HCEC 1CT (cell line): ENCODE results near the gene GNB4.
A peak's percentile ranks its signal among the peaks of the same experiment; 100 is the strongest.

Experiments used
- DNase-seq: peaks from one replicate; pipeline ENCODE4 v3.0.0-alpha.2; 2017

Gene GNB4

DNA sequence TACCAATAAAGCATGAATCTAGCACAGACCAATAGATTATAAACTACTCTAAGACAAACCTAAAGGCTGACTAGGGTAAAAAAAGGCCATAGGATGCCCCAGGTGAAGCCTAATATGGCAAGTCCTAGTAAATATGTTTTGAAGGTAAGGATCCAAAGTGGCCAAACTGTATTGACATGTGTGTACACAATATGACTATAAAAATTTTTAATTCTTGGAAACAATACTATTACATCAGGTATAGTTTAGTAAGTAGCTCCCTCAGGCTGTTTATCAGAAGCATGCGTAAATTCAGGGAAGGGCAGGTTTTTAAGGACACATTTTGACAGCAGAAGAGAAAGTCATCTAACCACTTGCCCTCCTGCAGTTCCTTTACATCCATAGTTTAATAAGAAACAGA, 18.8 kb downstream of the GNB4 start:
- no peak for DNase-seq

GRCh38 chr3:179432021-179432420, 19.2 kb downstream of the GNB4 start:
- no peak for DNase-seq

GRCh38 chr3:179430277-179430870, 20.9 kb downstream of the GNB4 start:
- DNase-seq = no peak

DNA sequence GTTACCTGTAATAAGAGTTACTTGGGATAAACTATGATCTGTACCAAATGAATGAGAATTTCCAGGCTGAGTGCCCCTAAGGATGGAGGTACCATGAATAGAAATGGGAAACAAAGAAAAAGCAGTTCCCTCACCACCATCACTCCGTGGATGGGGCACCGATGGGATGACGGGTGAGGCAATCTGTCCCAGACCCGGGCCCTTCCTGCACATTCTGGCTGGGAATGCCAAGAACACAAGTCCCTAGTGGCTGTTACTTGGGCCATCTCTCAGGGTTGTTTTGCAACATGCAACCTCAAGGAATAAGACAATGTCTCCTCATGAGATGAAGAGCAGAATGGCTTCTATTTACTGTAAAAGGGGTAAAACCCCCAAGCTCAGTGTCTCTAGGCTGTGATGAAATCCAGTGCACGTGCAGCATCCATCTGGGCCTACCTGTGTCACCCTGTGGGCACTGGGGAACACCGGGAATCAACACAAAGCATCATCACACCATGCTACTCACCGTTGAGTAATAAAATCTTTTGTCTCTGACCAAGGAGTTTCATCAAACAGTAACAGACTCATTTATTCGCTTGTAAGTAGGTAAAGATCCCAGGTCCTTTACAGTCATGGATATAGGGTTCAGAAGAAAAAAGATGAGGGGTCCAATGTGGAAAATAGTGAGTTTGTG, 22.3 kb downstream of the GNB4 start:
- DNase-seq = no peak

- no peak for DNase-seq
Measured at GRCh38 chr3:179425075-179425474, 26.2 kb downstream of the GNB4 start.

DNA sequence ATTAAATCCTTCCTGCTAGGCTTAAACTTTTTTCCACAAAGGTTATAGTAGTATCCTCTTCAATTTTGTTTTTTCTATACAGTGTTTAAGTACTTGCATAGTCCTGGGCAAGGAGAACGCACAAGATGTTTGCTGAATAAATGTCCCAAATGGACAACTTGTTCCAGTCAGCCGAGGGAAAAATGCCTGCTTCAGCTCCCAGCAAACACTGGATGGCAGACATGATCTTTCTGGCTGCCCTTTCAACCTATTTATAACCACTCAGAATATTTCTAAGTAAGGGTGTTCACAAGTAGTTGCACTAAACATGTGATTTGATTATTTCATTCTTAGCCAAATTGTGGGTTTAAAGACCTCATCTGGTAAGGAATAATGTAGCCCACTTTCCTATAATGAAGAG, 29.8 kb downstream of the GNB4 start:
- peak; percentile 47 for DNase-seq

DNA sequence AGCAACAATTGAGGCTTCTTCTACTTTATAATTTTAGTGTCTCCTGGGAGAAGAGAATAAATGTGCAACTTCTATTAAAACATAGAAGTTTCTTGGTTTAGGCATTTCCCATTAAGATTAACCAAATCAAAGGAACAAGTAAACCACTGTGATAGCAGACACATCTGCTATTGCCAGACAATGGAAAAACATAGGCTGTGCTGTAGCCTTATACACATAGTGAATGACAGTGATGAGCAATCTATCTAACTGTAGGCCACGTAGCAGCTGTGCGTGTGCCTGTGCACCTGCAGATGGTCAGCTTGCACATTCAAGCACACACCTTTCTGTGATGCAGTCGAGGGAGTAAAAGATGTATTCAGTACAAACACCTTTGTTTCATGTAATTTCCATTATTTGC, 32.7 kb downstream of the GNB4 start:
- no peak for DNase-seq

DNA sequence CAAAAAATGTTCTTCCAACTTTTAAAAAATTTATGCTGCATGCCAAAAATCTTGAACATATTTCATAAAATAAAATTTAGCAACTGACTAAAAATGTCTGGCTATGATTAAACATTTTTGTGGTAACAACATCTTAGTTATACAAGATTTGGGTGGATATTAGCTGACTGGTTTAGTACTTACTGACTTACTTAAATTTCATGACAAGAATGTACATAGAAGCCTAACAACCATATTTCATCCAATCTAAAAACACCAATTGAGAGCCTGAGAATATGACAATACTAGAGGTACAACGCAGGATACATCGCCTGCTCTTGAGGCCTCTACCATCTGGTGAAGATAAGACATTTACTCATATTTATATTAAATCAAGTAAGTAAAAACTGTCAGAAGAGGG, 34.6 kb downstream of the GNB4 start:
- DNase-seq = peak; percentile 75

DNA sequence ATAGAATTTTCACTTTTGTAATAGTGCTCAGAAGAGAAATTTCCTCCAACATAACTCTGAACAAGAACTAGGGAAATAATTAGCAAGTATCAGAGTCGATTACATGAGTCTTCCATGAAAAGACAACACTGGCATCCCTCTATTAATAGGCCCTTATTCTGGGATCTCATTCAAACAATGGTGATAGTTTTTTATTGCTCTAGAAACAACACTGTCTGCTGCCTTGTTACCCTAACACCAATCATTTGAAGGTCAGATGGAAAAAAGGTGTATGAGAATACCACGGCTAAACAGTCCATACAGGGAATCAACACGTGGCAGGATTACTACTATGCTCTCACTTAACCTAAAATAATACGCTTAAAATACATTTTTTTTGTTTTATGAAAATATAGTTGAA, 35.9 kb downstream of the GNB4 start:
- DNase-seq = no peak

GRCh38 chr3:179414804-179415203, 36.5 kb downstream of the GNB4 start:
- no peak for DNase-seq

GRCh38 chr3:179410999-179411398, 40.3 kb downstream of the GNB4 start:
- DNase-seq = no peak

DNA sequence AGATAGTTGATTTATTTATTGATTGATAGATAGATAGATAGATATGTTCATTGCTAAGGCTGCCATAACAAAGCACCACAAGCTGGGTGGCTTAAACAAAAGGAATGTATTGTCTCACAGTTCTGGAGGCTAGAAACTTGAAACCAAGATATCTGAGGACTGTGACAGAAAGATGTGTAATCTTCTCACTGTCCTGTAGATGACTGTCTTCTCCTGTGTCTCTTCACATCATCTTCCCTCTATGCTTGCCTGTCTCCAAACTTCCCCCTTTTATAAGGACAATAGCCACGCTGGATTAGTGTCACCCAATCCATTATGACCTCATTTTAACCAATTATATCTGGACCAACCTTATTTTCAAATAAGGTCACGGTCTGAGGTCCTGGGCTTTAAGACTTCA, 40.9 kb downstream of the GNB4 start:
- DNase-seq = no peak

DNA sequence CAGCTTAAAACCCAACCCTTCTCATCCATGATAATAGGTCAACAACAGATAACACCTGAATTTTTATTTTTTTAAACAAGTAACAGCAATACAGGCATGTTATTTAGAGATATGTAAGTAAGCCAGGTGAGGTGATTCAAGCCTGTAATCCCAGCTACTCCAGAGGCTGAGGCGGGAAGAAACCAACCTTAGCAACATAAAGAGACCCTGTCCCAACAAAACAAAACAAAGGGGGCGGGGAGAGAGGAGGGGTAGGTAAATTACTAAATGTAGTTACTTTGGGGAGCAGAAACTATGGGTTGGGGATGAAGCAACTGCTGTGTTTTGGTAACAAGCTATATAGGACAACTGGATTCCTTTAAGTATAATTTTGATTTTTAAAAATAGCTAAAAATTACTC, 47.0 kb downstream of the GNB4 start:
- DNase-seq = no peak

DNA sequence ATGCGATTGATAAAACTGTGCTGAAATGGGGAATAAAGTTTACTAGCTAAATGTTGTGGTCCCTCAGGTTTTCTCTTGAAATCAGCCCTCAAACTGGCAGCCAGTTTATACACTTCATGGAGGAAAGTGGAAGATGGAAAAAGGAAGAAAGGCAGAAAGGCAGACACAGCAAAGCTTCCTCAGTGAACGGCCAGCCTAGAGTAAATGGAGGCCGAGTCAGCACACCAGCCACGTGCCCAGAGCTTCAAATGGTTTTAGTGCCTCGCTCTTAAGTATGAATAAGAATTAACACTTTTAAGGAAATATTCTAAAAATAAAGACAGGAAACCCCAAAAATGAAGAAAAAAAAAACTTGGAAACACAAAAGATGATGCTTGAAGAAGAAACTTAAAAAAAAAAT, 48.3 kb downstream of the GNB4 start:
- DNase-seq = no peak

DNA sequence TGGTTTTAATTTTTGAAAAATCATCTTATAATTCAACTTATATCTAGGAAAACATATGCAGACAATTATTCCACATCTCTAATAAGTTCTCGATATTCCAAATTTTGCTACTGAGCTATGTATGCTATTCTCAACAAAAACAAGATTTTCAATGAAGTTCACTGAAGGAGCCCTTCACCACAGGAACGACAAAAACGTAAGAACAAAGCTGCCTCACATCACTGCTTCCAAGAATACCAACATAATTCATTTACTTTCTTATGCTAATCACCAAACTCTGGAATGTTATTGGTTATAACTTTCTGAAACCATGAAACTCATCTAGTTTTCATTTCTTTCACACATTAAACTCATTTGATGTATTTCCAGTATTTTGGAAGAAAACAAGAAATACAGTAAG, 49.7 kb downstream of the GNB4 start:
- no peak for DNase-seq

DNA sequence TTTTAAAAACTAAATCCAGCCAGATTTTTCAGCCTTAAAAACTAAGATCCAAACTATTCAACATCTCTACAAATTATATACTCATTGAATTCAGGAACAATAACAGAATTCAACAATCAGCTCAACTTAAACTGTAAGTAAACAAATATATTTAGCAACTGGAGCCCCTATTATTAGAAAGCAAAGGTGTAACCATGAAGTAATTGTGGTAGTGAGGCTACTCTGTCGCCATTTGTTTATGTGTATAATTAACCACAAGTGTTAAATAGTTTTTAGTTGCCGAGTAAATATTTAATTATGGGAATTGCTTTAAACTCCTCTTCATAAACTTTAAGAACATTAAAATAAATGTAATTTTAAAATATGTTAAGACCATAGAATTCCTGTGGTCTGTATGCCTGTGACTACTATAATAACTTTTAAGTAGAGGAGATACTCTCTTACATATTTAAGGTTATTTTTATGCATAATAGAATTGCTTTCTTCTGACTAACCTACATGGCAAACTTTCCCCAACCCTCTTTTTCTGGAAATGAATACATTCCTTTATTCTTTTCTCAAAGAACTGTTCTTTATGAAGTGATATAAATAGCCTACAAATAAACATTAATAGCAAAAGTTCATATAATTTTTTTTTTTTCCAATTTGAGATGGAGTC, 52.6 kb downstream of the GNB4 start:
- peak; percentile 17 for DNase-seq

GRCh38 chr3:179391906-179392305, 59.4 kb downstream of the GNB4 start:
- no peak for DNase-seq

DNA sequence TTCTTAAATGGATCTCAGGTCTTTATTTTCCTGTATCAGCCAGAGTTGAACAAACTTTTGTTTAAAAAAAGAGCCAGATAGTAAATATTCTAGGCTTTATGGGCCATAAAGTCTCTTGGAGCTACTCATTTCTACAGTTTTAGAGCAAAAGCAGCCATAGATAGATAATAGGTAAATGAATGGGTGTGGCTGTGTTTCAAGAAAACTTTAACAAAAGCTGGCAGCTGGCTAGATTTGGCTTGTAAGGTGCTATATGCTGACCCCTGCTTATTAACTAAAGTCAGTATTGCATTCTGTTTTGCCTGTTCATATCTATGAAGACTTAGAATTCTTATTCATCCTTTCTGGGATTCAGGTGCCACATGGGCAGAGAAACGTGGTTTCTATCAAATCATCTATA, 74.8 kb downstream of the GNB4 start:
- no peak for DNase-seq

GRCh38 chr3:179375091-179375999, 75.9 kb downstream of the GNB4 start:
- DNase-seq = no peak

GRCh38 chr3:179373938-179374337, 77.3 kb downstream of the GNB4 start:
- no peak for DNase-seq

GRCh38 chr3:179369621-179370020, 81.6 kb downstream of the GNB4 start:
- DNase-seq = no peak

GRCh38 chr3:179363332-179363731, 87.9 kb downstream of the GNB4 start:
- no peak for DNase-seq

DNA sequence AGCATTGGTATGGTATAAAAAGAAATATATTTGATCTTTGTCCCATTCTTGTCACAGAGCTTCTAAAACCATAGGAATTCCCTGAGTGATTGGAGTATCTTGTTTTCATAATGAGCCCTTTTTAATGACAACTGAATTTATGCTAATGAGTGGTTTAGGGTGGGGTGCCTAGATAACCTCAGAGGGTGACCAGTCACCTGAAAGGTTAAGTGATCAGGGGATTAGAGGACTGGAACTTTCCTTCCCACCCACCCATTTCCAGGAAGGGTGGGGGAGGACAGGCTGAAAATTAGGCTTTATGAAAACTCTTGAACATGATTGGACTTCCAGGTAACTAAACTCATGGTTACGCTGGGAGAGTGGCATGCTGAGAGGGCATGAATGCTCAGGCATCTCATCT, 95.3 kb downstream of the GNB4 start:
- DNase-seq = no peak
